Renal cortical epithelial cell (primary cell): ENCODE results near the gene TRPV5. TPM values are rescaled to one million over a fixed set of nuclear protein-coding genes. Genes with fewer than 3 reads are reported as not detected.

Source experiments
- DNase-seq: peaks from one replicate; pipeline ENCODE4 v3.0.0-alpha.2; 2011; ENCODE audit warnings: low read depth
- total RNA-seq: library from RNA; depleted of rRNA; stranded (reverse); fragments of >200 nt; gene quantifications from 2 replicates; pipeline ENCODE4 v1.2.3, GENCODE V29; 2014

Gene TRPV5
- total RNA-seq, 1 donor from 2014 or later: not detected

DNA sequence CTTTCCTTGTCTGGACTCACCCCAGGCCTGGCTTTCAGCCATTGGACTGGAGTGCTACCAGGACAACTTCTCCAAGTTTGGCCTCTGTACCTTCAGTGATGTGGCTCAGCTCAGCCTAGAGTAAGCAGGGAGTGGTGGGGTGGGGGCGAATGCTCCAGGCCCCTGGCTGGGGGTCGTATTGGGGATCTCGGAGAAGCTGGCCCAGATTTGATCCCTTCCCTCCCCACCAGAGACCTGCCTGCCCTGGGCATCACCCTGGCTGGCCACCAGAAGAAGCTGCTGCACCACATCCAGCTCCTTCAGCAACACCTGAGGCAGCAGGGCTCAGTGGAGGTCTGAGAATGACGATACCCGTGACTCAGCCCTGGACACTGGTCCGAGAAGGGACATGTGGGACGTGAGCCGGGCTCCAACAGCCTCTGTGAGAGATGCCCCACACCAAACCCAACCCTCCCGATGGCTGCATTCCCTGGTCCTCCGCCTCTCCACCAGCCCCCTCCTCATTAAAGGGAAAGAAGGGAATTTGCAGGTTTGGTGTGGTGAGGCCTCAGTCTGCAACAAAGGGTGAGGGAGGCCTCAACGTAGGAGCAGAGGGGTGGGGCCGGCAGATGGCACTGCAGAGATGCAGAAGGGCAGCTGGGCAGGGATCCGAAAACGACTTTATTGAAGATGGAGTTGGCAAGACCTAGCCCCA lies 62.8 kb downstream of the TRPV5 start:
- DNase-seq: no peak

DNA sequence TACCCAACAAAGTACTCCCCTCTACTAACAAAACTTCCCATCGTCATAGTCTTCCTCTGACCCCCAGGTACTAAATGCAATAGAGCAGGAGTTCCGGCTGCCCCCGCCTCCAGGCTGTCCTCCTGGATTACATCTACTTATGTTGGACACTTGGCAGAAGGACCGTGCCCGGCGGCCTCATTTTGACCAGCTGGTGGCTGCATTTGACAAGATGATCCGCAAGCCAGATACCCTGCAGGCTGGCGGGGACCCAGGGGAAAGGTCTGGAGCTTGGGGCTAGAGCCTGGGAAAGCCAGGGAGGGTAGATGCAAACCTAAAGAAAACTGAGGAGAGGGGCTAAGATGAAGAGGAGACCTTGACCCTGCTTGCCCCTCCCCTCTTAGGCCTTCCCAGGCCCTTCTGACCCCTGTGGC lies 63.4 kb downstream of the TRPV5 start:
- no peak for DNase-seq

DNA sequence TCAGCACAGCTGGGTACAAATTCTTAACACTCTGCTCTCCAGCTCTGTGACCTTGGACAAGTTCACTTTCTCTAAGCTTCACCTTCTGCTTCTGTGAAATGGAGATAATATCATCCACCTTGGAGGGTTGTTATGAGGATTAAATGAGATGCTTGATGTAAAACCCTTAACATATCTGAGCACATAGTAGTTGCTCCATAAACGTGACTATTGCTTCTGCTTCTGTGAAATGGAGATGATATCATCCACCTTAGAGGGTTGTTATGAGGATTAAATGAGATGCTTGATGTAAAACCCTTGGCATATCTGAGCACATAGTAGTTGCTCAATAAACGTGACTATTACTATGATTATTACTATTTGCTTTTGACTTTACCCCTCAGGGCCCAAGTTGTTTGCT lies 64.1 kb downstream of the TRPV5 start:
- DNase-seq: no peak

DNA sequence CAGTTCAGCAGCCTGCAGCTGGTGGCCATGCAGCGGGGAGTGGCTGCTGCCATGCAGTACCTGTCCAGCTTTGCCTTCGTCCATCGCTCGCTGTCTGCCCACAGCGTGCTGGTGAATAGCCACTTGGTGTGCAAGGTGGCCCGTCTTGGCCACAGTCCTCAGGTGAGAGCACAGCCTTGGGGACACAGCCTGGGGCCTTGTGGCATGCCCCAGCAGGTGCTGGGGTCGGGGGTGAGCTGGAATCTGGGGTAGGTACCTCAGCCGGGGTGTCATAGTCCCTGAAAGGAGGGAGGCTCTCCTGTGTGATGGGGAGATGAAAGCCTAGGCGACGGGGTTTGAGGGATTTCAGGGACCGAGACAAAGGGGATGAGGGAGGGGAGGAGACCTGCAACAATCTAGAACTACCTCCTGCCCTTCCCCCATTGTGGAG lies 64.5 kb downstream of the TRPV5 start:
- DNase-seq: no peak

DNA sequence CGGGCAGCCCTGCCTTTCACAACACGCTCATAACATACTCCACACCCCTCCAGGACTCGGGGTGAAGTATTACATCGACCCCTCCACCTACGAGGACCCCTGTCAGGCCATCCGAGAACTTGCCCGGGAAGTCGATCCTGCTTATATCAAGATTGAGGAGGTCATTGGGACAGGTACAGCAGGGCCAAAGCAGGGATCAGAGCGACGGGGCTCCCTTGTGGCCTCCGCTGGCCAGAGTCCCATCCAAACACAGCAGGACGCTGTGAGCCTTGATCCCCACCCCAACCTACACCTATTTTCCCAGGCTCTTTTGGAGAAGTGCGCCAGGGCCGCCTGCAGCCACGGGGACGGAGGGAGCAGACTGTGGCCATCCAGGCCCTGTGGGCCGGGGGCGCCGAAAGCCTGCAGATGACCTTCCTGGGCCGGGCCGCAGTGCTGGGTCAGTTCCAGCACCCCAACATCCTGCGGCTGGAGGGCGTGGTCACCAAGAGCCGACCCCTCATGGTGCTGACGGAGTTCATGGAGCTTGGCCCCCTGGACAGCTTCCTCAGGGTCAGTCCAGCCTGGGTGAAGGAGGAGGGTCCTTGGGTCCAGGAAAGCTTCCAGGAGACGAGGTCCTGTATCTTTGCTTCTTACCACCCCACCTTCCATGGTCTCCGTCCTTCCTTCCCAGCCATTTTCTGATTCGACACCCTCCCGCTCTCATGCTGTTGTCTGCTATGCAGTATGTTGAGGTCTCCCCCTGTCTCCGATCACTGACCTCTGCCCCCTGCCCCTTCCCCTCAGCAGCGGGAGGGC lies 65.2 kb downstream of the TRPV5 start:
- no peak for DNase-seq

DNA sequence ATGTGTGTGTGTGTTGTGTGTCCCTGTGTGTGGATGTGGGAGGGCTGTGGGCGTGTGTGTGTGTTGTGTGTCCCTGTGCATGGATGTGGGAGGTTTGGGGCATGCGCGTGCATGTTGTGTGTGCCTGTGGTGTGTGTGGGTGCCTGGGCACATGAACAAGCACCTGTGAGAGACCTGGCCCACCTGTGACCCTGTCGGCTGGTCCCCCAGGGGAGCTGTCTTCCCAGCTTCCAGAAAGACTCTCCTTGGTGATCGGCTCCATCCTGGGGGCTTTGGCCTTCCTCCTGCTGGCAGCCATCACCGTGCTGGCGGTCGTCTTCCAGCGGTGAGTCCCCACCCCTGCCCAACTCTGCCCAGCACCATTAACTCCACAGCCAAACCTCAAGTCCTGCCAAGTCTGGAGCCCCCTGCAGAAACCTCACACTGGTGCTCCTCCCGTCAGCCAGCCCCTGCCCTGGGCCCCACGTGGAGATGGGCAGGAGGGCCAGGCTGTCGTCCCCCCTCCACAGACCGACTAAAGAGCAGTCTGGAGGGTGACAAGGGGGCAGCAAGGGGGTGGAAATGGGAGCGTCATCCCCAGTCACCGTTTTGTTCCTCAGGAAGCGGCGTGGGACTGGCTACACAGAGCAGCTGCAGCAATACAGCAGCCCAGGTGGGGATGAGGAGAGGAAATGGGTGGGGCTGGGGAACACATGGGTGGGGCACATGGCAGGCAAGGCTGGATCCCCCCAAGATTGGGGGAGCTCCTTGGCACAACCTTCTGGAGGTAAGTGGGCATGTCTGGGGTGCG lies 66.0 kb downstream of the TRPV5 start:
- no peak for DNase-seq

DNA sequence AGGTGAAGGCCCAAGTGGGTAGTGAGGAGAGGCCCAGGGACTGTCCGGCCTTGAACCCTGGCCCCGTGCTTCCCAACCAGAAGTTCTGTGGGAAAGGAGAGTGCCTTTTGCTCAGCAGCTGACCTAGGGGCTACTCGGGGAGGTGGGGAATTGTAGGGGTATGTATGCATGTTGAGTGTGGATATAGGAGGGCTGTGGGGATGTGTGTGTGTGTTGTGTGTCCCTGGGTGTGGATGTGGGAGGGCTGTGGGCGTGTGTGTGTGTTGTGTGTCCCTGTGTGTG lies 66.5 kb downstream of the TRPV5 start:
- DNase-seq: no peak

DNA sequence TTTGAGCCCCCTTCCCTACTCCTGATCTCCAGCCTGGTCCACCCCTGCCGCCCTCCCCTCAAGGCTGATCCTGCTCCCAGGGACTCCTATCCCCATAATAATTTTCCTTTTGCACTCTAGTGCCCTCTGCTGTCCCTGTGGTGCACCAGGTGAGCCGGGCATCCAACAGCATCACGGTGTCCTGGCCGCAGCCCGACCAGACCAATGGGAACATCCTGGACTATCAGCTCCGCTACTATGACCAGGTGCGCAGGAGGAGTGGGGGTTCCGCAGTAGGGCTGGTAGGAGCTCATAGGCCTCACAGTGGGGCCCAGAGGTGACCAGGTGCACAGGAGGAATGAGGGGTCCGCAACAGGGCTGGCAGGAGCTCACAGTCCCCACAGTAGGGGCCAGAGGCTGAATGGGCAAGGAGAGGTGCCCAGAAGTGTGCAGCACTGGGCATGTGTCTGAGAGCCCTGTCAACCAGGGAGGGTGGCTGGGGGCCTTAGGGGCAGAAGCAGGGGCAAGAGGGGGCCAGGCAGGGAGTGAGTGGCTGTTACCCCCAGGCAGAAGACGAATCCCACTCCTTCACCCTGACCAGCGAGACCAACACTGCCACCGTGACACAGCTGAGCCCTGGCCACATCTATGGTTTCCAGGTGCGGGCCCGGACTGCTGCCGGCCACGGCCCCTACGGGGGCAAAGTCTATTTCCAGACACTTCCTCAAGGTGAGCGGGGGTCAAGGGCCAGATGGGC lies 67.0 kb downstream of the TRPV5 start:
- DNase-seq: peak; percentile 2

DNA sequence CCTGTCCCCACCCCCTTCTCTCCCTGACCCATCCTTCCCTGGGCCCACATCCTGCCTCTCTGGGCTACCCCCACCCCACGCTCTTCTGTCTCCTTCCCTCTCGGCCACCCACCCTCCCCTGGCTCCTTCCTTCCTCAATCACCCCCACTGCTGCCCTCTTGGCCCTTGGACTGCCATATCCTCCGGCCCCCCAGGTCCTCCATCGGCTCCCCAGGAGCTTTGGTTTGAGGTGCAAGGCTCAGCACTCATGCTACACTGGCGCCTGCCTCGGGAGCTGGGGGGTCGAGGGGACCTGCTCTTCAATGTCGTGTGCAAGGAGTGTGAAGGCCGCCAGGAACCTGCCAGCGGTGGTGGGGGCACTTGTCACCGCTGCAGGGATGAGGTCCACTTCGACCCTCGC lies 67.8 kb downstream of the TRPV5 start:
- DNase-seq: no peak

DNA sequence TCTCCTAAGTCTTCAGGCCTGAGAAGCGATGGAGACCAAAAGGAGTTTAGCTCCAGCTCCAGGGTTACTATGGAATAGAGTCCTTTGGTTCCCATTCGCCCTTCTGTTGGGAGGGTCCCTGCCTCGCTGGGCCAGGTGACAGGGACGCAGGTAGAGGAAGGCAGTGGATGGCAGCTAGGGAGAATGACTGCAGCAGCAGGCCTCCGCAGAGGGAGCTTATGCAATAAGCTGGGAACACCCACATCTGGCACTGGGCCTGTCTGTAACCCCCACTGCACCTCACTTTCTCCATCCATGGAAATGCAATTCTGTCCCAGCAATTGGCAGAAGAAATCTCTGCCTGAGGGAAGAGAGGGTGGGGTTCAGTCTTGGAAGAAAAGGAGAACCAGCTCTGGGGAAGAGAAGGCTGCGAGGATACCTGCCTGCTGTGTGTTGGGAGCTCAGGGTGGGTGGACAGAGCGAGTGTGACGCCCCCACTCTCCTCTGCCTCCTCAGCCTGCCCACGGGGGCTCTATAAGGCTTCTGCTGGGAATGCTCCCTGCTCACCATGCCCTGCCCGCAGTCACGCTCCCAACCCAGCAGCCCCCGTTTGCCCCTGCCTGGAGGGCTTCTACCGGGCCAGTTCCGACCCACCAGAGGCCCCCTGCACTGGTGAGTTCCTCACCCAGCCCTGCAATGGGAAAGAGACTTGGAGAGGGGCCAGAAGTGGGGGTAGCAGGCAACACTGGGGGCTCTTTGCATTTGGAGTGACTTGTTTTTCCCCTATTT lies 68.4 kb downstream of the TRPV5 start:
- DNase-seq: no peak

DNA sequence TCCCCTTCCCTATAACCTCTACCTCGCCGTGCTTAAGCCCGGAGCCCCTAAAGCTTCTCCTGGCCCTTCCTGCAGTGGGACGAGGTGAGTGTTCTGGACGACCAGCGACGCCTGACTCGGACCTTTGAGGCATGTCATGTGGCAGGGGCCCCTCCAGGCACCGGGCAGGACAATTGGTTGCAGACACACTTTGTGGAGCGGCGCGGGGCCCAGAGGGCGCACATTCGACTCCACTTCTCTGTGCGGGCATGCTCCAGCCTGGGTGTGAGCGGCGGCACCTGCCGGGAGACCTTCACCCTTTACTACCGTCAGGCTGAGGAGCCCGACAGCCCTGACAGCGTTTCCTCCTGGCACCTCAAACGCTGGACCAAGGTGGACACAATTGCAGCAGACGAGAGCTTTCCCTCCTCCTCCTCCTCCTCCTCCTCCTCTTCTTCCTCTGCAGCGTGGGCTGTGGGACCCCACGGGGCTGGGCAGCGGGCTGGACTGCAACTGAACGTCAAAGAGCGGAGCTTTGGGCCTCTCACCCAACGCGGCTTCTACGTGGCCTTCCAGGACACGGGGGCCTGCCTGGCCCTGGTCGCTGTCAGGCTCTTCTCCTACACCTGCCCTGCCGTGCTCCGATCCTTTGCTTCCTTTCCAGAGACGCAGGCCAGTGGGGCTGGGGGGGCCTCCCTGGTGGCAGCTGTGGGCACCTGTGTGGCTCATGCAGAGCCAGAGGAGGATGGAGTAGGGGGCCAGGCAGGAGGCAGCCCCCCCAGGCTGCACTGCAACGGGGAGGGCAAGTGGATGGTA lies 69.5 kb downstream of the TRPV5 start:
- DNase-seq: no peak

DNA sequence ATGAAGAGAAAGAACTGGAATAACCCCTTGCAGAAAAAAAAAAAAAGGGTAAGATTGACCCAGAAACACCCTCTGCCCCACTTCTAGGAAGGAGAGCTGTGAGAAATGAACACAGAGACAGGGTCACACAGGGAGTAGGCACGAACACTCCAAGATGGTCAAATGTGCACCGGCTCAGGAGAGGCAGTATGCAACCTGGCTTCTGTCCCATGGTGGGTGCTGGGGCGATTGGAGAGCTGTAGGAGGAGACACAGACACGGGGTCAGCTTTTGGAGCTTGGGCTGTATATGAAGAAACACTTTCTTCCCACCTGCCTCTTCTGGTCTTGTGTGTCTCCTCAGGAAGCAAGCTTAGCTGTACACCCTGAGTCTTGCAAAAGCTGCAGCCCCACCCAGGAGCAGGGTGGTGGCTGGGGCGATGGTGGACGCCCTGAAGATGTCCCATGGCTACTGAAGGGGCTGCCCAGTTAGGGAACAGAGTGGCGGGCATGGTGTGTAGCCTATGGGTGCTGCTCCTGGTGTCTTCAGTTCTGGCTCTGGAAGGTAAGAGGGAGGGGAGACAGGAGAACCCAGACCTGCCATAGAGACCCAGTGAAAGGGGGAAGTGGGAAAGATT lies 70.7 kb downstream of the TRPV5 start:
- no peak for DNase-seq

DNA sequence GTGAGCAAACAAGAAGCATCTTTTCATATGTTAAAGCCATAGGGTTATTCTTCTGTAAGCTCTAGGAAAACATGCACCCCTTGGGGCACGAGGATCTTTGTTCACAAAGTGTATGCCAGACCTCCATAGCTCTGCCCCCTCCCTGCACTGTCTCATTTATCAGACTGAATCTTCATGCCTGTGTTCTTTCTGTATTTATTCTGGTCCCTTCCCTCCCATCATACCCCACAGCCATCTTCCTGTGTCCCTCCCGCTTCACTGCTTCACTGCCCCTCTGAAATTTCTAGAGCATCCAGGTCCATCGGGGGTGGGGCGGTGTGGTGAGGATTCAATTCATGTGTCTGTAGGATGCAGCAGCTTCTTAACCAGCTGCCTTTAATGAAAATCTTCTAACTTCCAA lies 71.2 kb downstream of the TRPV5 start:
- no peak for DNase-seq

DNA sequence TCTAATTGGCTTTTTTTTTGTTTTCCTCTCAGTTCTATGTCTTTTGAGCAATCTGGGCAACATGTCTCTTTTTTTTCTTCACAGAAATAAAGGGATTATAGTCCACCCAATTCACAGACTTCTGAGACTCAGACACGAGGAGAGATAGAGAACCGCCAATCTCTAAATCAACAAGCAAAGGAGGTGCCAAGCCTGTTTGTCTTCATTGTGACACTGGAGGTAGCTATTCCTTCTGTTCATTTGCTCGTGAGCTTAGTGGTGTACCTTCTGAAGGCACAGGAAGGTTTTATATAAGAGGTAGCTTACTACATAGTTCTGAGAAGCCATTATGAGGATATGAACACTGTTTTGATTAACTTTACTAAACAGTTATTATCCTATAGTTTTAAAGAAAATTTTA lies 72.6 kb downstream of the TRPV5 start:
- DNase-seq: no peak

DNA sequence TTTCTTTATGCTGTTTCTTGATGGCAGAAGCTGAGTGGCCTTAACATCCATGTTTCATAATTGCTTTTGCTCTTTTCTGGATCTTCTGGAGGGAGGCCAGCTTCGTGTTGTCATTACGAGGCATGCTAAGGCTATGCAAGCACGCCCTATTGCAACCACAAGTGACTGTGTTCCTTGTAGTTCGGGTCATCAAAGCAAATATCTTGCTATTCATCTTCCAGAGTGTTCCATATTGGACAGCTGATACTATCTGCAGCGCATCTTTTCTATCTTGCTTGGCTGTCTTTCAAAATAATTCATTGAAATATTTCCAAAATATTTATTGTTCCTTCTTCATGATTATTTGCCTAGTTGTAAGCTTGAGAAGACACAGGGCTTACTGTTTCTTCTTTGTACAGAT lies 73.7 kb downstream of the TRPV5 start:
- DNase-seq: no peak

DNA sequence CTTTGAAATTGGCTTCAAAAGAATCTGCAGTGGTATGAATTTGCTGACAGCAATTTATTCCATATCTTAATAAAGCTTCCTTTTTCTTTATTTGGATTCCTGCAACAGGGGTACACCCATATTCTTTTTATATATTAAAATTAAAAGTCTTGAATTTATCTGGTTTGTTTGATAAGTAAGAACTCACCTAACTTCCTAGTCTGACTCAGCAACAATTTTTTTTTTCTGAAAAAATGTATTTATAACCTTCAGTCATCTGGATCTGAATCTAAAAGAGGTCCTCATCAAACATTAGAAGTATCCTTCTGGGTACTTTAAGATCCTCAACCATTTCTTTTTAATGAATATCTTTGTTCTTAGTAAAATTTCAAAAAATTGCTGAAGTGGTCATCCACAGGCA lies 74.1 kb downstream of the TRPV5 start:
- no peak for DNase-seq
